HG03175 (cell line): ENCODE measurements around the gene BICRA.

Experiments
- ATAC-seq: cut with Tn5 transposase; IDR thresholded peaks from one replicate; pipeline ENCODE4 v1.9.1; 2021; ENCODE audit warnings: mild to moderate bottlenecking, moderate library complexity; ENCODE audit not compliant: unreplicated experiment

Gene BICRA

DNA sequence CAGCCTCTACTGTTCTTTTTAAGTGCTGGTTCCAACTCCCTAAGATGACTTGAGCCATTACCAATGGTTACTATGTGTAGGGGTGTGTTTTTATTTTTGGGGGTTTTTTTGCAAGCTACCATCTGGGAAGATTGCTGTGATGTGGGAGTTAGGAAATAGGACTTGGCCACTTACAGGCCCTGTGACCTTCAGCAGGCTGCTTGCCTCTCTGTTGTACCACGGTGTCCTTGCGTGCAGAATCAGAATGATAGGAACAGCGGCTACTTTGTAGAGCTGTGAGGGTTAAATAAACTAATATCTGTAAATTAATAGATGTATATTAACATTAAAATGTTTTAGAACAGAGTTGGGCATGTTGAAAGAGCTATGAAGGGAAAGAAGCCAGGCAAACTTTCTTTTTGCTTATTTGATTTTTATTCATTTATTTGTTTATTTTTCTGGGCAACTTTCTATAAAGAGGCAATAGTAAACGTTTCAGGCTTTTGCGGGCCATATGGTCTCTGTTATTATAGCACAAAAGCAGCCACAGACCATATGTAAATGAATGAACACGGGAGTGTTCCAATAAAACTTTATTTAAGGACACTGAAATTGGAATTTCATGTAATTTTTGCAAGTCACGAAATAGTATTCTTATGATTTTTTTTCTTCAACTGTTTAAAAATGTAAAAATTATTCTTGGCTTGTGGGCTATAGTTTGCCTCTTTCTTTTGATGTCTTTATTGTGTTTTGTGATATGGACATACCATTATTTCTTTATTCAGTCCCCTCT, 77.9 kb downstream of the BICRA start:
- no peak for ATAC-seq

DNA sequence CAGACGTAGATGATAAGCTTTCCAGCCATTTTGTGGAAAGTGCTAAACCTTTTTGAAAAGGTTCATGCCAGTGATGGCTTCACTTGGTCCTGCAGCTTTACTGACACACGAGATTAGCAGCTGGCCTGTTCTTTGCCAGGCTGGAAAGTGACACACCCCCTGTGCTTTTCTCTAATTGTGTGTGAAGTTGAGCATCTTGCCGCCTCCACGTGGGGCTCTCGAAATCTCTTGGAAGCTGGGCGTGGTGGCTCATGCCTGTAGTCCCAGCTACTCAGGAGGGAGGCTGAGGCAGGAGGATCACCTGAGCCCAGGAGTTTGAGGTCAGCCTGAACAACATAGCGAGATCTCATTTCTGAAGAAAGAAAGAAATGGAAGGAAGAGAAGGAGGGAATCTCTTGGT, 79.0 kb downstream of the BICRA start:
- no peak for ATAC-seq

DNA sequence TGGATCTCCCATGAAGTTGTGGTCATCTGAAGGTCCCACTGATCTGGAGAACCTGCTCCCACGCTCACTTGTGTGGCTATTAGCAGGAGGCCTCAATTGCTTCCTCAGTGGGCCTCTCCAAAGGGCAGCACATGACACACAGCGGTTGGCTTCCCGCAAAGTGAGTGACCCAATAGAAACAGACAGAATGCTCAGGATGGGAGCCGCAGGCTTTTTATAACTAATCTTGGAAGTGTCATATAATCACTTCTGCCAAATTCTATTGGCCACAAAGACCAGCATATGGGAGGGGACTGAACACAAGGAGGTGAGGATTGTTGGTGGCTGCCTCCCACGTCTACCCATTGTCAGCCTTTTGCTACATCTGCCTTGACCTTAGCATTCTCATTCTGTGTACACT, 82.2 kb downstream of the BICRA start:
- no peak for ATAC-seq

DNA sequence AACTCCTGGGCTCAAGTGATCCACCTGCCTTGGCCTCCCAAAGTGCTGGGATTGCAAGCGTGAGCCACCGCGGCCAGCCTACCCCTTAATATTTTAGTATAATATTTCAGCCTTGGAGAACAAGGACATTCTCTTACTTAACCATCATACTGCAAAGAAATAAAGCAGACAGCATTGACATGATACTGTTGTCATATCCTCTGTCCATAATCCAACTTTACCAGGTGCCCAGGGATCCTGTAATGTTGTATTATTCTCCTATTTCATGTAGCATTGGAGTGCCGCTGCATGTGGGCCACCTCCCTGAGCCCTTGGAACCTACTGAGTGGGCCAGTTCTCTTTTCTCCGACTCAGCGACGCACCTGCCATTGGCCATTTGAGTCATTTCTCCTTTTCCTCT, 82.8 kb downstream of the BICRA start:
- ATAC-seq = no peak

DNA sequence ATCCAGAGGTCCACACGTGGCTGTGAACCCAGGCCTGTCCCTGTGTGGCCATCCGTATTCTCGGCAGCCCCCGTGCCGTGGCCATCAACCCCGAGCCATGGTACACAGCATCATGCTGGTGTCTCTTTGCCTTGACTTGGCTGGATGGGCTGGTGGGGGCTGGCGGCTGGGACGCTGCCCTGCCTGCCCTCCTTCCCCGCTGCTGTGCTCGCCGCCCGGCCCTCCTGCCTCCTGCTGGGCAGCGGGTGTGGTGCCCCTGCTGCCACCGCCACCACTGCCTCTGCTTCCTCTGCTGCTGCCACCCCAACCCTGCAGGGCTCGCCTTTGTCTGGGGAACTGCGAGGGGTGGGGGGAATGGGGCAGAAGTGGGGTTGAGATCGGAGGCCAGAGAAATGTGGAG, 84.6 kb downstream of the BICRA start:
- no peak for ATAC-seq

DNA sequence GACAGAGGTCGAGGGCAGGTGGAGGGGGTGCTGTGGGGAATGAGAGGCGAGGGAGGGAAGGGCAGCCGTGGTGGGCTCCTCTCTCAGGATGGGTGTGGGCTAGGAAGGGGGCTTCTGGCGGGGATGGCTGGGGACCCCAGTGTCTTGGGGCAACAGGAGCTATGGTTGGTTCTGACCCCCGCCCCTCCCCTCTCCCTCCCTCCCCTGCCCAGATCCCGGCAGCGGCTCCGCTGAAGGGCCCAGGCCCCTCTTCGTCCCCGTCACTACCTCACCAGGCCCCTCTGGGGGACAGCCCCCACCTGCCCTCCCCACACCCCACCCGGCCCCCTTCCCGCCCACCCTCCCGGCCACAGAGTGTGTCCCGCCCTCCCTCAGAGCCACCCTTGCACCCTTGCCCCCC, 85.0 kb downstream of the BICRA start:
- ATAC-seq = no peak

DNA sequence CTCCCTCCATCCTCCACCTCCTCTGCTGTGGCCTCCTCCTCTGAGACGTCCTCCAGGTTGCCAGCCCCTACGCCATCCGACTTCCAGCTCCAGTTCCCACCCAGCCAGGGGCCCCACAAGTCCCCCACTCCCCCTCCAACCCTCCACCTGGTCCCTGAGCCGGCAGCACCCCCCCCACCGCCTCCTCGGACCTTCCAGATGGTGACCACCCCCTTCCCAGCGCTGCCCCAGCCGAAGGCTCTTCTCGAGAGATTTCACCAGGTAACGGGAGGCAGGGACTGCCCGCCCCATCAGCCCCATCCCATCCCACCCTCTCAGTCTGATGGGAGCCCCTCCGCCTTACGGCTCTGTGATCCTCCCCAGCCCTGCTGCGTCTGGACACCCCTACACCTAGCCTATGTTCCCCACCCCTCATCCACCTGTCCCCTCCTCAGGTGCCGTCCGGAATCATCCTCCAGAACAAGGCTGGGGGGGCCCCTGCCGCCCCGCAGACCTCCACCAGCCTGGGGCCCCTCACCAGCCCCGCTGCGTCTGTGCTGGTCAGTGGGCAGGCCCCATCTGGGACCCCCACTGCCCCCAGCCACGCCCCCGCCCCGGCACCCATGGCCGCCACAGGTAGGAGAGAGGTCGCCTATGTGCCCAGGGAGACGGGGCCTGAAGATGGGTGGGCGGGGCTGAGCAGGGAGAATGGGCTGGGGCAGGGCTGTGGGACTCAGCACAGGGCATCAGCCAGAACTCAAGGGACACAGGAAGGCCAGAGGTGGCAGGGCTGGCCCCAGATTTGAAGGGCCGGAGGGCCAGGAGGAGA, 85.7 kb downstream of the BICRA start:
- no peak for ATAC-seq

DNA sequence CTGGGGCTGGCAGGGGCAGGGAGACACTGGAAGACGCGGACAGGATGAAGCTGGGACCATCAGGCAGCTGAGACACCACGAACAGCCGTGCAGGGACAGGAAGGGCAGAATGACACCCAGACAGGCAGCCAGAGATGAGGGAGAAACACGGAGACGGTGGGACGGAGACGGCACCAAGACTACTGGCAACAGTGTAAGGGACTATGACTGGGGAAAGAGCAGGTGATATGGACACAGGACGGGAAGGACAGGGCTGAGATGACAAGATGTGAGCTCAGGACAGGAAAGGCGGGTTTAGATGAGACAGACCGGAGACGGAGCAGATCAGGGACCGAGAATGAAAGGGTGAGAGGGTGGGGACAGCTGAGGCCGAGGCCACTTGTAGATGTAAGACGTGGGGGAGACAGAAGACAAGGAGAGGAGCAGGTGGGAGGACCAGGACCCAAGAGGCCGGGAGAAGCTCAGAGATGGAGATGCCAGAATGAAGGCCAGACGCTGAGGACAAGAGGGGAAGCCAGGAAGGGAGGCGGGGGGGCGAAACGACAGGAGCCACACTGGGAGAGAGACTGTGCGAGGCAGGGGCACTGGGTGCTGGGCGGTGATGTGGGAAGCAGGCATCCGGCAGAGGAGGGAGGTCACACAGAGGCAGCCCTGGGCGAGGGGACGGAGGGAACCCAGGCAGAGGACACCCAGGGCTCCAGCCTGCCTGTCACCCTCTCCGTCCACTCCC, 86.8 kb downstream of the BICRA start:
- ATAC-seq = no peak

DNA sequence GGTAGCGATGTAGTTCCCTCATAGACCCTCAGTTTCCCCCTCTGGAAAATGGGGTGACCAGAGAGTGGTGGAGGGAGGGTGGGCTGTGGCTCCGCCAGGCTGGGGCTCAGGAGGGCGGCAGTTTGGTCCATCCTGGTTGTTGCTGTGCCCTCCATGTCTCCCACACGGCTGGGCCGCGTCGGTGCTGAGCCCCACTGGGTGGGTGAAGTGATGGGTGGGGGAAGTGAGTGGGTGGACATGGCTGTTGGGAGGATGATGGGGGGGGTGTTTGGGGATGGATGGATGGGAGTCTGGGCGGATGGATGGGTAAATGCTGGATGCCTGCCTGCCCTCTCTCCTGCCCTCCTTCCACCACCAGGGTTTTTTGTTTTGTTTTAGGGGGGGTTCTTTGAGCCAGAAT, 87.7 kb downstream of the BICRA start:
- no peak for ATAC-seq

DNA sequence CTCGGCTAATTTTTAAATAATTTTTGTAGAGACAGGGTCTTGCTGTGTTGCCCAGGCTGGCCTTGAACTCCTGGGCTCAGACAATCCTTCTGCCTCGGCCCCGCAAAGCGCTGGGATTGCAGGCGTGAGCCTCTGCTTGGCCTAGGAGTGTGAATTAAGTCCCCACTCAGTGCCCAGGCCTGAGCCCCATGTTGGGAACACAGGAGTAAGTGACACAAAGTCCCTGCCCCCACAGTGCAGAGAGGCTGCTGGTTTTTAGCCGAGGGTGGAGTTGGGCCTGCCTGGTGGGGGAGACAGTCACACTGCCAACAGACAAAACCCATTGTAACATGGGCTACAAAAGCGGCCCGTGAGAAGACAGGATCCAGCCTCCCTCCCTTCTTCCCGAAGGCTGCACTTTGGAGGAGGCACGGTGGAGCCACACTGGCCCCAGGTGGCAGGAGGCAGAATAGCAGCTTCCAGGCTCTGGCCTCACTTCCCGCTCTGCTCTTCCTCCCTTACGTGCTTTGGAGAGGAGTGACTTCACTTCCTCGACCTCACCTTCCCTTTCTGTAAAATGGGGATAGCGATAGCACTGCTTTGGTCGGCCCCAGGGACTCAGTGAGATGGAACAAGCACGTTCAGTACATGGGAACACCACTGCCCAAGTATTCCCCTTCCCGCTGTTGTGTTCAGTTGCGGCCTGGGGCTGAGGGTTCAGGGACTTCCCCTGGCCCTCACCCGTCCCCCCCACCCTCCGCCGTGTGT, 89.1 kb downstream of the BICRA start:
- no peak for ATAC-seq

DNA sequence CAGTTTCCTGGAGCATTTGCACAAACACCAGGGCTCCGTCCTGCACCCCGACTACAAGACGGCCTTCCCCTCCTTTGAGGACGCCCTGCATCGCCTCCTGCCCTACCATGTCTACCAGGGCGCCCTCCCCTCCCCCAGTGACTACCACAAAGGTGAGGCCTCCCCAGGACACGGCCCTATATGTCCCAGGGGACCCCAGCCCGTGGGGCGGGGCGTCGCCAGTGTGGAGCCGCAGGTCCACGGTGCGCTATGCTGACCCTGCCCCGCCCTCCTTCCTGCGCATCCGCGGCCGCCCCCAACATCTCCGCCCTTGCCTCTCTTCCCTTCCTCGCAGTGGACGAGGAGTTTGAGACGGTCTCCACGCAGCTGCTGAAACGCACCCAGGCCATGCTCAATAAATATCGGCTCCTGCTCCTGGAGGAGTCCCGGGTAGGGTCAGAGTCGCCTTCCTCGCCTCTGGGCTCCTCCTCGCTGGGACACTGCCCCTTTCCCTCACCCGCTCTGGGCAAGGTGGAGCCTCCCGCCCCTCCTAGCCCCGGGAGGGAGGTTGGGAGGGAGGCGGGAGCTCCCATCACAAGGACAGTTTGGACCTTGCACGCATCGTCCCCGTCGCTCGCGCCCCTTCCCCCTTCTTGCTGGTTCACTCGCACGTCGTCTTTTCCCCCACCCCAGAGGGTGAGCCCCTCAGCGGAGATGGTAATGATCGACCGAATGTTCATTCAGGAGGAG, 89.9 kb downstream of the BICRA start:
- no peak for ATAC-seq

DNA sequence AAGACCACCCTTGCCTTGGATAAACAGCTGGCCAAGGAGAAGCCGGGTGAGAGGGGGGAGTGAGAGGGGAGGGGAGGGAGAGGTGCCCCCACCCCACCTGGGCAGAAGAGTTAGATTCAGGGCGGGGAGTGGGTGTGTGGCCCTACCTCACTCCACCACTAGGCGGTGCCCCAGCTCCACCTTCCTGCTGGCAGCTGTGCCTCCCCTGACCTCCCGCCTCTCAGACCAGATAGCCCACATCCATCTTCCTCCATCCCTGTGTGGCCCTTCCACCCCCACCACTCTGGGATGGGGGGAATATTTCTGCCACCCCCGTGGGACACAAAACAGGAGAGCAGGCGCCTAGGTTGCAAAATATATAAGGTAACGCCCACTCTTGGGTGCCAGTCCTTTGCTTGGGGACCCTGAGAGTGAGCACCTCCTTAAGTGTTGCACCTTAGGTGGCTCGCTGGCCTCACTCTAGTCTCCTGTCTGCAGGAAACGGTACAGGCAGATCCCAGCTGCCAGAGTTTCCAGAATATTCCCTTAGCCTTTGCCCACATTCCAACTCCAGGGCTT, 90.5 kb downstream of the BICRA start:
- ATAC-seq = no peak

DNA sequence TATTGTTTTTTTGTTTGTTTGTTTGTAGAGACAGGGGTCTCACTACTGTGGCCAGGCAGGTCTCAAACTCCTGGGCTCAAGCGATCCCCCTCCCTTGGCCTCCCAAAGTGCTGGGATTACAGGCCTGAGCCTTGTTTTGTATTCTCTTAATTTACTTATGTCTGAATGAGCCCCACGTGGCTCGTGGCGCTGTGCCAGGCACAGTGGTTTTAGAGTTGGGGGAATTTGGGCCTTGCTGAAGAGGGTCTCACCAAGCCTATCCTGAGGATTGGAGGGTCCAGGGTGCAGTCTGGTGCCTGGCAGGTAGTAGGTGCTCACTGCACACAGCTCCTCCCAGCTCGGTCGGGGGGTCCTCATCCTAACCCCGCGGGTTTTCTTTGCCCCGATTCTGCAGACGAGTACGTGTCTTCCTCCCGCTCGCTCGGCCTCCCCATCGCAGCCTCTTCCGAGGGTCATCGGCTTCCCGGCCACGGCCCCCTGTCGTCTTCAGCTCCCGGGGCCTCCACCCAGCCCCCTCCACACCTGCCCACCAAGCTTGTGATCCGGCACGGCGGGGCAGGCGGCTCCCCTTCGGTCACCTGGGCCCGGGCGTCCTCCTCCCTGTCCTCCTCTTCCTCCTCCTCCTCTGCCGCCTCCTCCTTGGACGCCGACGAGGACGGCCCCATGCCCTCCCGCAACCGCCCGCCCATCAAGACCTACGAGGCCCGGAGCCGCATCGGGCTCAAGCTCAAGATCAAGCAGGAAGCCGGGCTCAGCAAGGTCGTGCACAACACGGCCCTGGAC, 92.2 kb downstream of the BICRA start:
- no peak for ATAC-seq

DNA sequence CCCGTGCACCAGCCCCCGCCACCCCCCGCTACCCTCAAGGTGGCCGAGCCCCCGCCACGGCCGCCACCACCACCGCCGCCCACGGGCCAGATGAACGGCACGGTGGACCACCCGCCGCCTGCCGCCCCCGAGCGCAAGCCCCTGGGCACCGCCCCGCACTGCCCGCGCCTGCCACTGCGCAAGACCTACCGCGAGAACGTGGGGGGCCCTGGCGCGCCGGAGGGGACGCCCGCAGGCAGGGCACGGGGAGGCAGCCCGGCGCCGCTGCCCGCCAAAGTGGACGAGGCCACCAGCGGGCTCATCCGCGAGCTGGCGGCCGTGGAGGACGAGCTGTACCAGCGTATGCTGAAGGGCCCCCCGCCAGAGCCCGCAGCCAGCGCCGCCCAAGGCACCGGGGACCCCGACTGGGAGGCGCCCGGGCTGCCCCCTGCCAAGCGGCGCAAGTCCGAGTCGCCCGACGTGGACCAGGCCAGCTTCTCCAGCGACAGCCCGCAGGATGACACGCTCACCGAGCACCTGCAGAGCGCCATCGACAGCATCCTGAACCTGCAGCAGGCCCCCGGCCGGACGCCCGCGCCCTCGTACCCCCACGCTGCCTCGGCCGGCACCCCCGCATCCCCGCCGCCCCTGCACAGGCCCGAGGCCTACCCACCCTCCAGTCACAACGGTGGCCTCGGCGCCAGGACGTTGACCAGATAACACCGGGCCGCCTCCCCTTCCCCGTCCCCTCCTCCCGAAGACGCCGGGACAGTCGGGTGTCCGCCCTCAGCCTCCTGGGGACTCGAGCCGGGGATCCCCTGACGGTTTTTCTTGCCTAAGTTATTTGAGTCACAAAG, 93.0 kb downstream of the BICRA start:
- ATAC-seq = no peak

DNA sequence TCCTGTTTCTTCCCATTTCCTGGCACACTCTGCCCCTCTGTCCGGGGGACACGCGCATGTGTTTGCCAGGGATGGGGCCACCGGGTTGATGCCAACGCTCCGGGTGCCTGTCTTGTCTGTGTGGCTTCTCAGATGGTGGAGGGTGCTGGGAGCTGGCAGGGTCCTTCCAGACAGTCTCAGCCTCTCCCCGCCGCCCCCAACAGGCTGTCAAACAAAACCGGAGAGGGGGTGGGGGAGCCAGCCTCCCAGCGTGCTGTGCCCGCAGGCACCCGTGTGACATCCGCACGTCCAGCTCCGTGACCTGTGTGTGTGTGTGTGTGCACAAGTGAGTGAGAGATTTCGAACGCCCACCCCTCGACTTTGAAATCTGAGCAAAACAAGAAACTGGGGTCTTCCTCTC, 93.7 kb downstream of the BICRA start:
- ATAC-seq = no peak

DNA sequence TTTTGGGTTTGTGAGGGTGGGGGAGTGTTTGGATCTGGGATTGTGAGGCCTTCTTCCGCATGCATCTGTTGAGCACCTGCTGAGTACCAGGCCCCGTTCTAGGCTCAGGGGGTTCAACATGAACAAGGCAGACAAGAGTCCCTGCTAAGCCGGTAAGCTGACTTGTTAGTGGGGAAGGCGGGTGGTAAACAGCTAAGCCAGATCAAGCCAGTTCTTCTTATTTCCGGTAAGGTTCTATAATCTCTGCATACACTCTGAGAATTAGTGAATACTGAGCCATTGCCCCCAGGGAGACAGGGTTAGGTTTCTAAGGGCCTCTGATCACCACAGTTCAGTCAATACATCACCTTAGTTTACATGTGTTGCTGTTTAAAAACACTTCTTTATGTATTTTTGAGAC, 94.4 kb downstream of the BICRA start:
- ATAC-seq = no peak

DNA sequence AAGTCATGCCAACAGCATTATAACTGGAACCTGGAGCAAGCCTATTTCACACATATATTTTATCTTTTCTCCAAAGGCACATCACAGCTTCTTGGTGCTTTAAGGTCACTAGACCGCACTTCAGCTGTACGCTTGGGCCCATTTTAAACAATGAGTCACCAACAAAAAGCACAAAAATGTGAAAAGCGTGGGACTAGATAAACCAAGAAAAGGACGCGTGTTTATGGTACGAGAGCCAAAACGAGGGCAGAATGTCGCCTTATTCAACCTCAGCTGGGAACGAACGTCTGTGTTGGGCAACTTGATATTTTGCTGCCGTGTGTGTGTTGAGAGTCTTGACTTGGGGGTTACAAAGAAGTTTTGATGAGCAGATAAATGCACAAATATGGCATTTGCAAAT, 95.1 kb downstream of the BICRA start:
- ATAC-seq = no peak

DNA sequence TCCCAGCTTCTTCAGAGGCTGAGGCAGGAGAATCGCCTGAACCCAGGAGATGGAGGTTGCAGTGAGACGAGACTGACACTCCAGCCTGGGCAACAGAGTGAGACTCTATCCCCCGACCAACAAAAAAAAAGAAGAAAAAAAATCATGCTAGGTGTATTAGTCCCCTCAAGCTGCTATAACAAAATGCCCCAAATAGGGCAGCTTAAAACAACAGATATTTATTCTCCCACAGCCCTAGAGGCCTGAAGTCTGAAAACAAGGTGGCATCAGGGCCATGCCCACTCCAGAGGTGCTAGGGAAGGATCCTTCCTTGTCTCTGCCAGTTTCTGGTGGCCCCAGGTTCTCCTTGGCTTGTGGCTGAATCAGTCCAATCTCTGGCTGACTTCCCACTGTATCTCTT, 95.7 kb downstream of the BICRA start:
- no peak for ATAC-seq
